Trophoblast cell (in vitro differentiated cells and primary cell): ENCODE data around the gene ASIC4.
A peak's percentile ranks its signal among the peaks of the same experiment; 100 is the strongest.

Experiments
- DNase-seq, 2 donors: peaks; one replicate each; pipeline ENCODE4 v3.0.0-alpha.2; 2016
- H2AFZ ChIP-seq: 2 replicates; pipeline ENCODE4 v1.6.1; 2013; ENCODE audit warnings: low read length, moderate library complexity, mild to moderate bottlenecking; ENCODE audit not compliant: insufficient read depth, poor library complexity
- H2AK5ac ChIP-seq: 2 replicates; pipeline ENCODE4 v1.6.1; 2013; ENCODE audit warnings: mild to moderate bottlenecking, low read length
- H2BK120ac ChIP-seq: 2 replicates; pipeline ENCODE4 v1.6.1; 2013; ENCODE audit warnings: low read length, mild to moderate bottlenecking, moderate library complexity; ENCODE audit not compliant: insufficient read depth, poor library complexity
- H2BK12ac ChIP-seq: 2 replicates; pipeline ENCODE4 v1.6.1; 2013; ENCODE audit warnings: mild to moderate bottlenecking, low read length, moderate library complexity
- H2BK5ac ChIP-seq: 2 replicates; pipeline ENCODE4 v1.6.1; 2013; ENCODE audit warnings: low read length, low read depth, moderate library complexity, mild to moderate bottlenecking; ENCODE audit not compliant: poor library complexity
- H3K14ac ChIP-seq: 2 replicates; pipeline ENCODE4 v1.6.1; 2013; ENCODE audit warnings: mild to moderate bottlenecking, low read length
- H3K18ac ChIP-seq: 2 replicates; pipeline ENCODE4 v1.6.1; 2013; ENCODE audit warnings: mild to moderate bottlenecking, low read length
- H3K23ac ChIP-seq: 2 replicates; pipeline ENCODE4 v1.6.1; 2013; ENCODE audit warnings: low read length
- H3K27ac ChIP-seq: 2 replicates; pipeline ENCODE4 v1.5.1; 2013; ENCODE audit warnings: low read depth, mild to moderate bottlenecking, inconsistent platforms, low read length, moderate library complexity
- H3K27me3 ChIP-seq: 2 replicates; pipeline ENCODE4 v1.6.1; 2013; ENCODE audit warnings: inconsistent platforms, mild to moderate bottlenecking, low read length, moderate library complexity; ENCODE audit not compliant: insufficient read depth
- H3K36me3 ChIP-seq, 2 experiments: 1 replicate in 1 of 2; 2 replicates in 1 of 2; pipeline ENCODE4 v1.6.1; 2013; ENCODE audit warnings: low read length in 2 of 2, mild to moderate bottlenecking in 2 of 2, moderate library complexity in 1 of 2; ENCODE audit not compliant: insufficient read depth in 2 of 2, control insufficient read depth in 1 of 2
- H3K4ac ChIP-seq: 2 replicates; pipeline ENCODE4 v1.6.1; 2013; ENCODE audit warnings: low read depth, mild to moderate bottlenecking, low read length, moderate library complexity
- H3K4me1 ChIP-seq, 2 experiments: 1 replicate in 1 of 2; 2 replicates in 1 of 2; pipeline ENCODE4 v1.6.1; 2013; ENCODE audit warnings: low read length in 2 of 2, mild to moderate bottlenecking in 2 of 2, moderate library complexity in 1 of 2; ENCODE audit not compliant: insufficient read depth in 2 of 2, control insufficient read depth in 1 of 2
- H3K4me2 ChIP-seq: 2 replicates; pipeline ENCODE4 v1.6.1; 2013; ENCODE audit warnings: inconsistent platforms, mild to moderate bottlenecking, low read length, moderate library complexity
- H3K4me3 ChIP-seq: 2 replicates; pipeline ENCODE4 v1.5.1; 2013; ENCODE audit warnings: mild to moderate bottlenecking, low read depth, low read length, inconsistent platforms
- H3K79me1 ChIP-seq: one replicate; pipeline ENCODE4 v1.6.1; 2013; ENCODE audit warnings: low read length
- H3K79me2 ChIP-seq: 2 replicates; pipeline ENCODE4 v1.6.1; 2013; ENCODE audit warnings: low read length, mild to moderate bottlenecking; ENCODE audit not compliant: control insufficient read depth, insufficient read depth, poor library complexity
- H3K9ac ChIP-seq: 2 replicates; pipeline ENCODE4 v1.6.1; 2013; ENCODE audit warnings: mild to moderate bottlenecking, low read length
- H3K9me3 ChIP-seq: 2 replicates; pipeline ENCODE4 v1.6.1; 2013; ENCODE audit warnings: low read depth, mild to moderate bottlenecking, control low read depth, inconsistent platforms, low read length; ENCODE audit not compliant: insufficient read depth
- H4K12ac ChIP-seq: 2 replicates; pipeline ENCODE4 v1.6.1; 2013; ENCODE audit warnings: low read depth, mild to moderate bottlenecking, low read length, moderate library complexity
- H4K8ac ChIP-seq: 2 replicates; pipeline ENCODE4 v1.6.1; 2013; ENCODE audit warnings: low read depth, mild to moderate bottlenecking, low read length, moderate library complexity
- H4K91ac ChIP-seq: one replicate; pipeline ENCODE4 v1.6.1; 2013; ENCODE audit warnings: low read depth, mild to moderate bottlenecking, low read length, moderate library complexity
- WGBS: extraction: QIAGEN DNeasy Blood & Tissue Kit; methylation state at CpG from one replicate; pipeline ENCODE4 v1.1.7; 2013; ENCODE audit warnings: missing lambda C conversion rate; ENCODE audit not compliant: insufficient read length, insufficient coverage; ENCODE audit errors: extremely low coverage; 5-methylcytosine and 5-hydroxymethylcytosine counted together

The ASIC4 gene

DNA sequence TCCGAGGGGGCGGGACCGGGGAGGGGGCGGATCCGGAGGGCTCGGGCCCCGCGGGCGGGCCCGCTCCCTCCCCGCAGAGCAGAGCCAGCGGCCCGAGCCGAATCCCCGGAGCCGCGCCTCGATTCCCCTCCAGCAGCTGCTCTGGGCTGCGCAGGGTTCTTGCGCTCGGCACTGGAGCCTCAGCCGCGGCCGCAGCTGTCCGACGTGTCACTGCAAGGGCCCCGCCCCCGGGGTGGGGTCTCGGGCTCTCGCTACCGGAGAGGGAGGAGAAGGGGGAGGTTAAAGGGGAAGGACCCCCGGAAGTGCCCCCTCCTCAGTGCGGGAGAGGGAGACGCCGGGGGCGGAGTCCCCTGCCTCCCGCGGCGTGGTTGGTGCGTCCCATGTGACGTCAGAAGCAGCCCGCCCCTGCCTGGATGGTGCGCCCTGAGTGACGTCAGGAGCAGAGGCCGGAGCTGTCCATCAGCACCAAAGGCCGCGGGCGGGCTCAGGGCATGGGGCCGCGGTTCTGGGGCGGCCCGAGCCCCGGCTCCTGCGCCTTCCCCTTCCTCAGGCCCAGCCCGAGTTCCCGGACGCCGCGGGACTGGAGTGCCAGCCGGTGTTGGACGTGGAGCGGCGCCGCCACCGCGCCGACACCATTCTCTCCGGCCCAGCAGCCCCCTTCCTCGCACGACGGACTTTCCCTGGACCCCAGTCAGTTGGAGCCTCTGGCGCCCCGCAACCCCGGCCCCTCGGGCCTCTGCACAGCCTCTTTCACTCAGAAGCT lies 29.5 kb downstream of the ASIC4 start, which contains the start of the genes CHPF and TMEM198:
Gene CHPF (minus strand): TSS at position 214 of the 763 bp plus-strand sequence. CDS start 271 bp downstream, outside the sequence.
Gene TMEM198 (plus strand): TSS at position 433 of the 763 bp plus-strand sequence. CDS start 700 bp downstream, outside the sequence.
- Histone ChIP-seq H3K79me2 (peaks cover 8% of the 10 kb centered on the region), H2BK5ac (peak within 1 kb of the TSS; percentile 82), H4K12ac (peak within 1 kb of the TSS; percentile 71), H3K4me3 (peak within 1 kb of the TSS; percentile 92), H3K79me1 (peaks cover 7% of the 10 kb centered on the region), H3K4ac (peak within 1 kb of the TSS; percentile 53), H3K14ac (peak within 1 kb of the TSS; percentile 88), H2BK12ac (peak within 1 kb of the TSS; percentile 41), H2AFZ (peak within 1 kb of the TSS; percentile 59), H3K27me3 (no peaks in the 10 kb centered on the region), H3K4me2 (peak within 1 kb of the TSS; percentile 96), H4K91ac (peak within 1 kb of the TSS; percentile 84), H4K8ac (peak within 1 kb of the TSS; percentile 82), H3K36me3 (peaks cover 27 to 28% of the 10 kb centered on the region in 2 experiments), H3K9me3 (no peaks in the 10 kb centered on the region), H2AK5ac (no peak within 1 kb of the TSS), H3K23ac (no peak within 1 kb of the TSS), H3K4me1 (peaks cover 4 to 16% of the 10 kb centered on the region in 2 experiments), H2BK120ac (peak within 1 kb of the TSS; percentile 29), H3K27ac (peak within 1 kb of the TSS; percentile 85), H3K18ac (peak within 1 kb of the TSS; percentile 81), H3K9ac (peak within 1 kb of the TSS; percentile 88)
- peak; percentile 95 to 97 for DNase-seq
- no CpG with 5 or more reads among the region's 75 CpGs for WGBS

GRCh38 chr2:219544567-219544966 lies 30.3 kb downstream of the ASIC4 start:
- no peak overlapping the region for H3K23ac ChIP-seq
- no peak overlapping the region for H2BK120ac ChIP-seq
- H3K9me3 ChIP-seq, result no peaks in the 10 kb centered on the region
- H3K14ac ChIP-seq, result no peak overlapping the region
- no peak overlapping the region for H2AFZ ChIP-seq
- no peak overlapping the region for H3K27ac ChIP-seq
- H3K4me1 ChIP-seq, result peaks cover 4 to 16% of the 10 kb centered on the region in 2 experiments
- peak overlapping the region; percentile 96 for H3K4me2 ChIP-seq
- H4K8ac ChIP-seq, result no peak overlapping the region
- H3K27me3 ChIP-seq, result no peaks in the 10 kb centered on the region
- H3K36me3 ChIP-seq, result peaks cover 19 to 20% of the 10 kb centered on the region in 2 experiments
- no CpG with 5 or more reads among the region's 9 CpGs for WGBS
- H3K79me2 ChIP-seq, result peaks cover 8% of the 10 kb centered on the region
- peaks cover 7% of the 10 kb centered on the region for H3K79me1 ChIP-seq
- DNase-seq, result no peak
- H2AK5ac ChIP-seq, result no peak overlapping the region
- H2BK5ac ChIP-seq, result no peak overlapping the region
- no peak overlapping the region for H3K4ac ChIP-seq
- no peak overlapping the region for H3K9ac ChIP-seq
- H2BK12ac ChIP-seq, result no peak overlapping the region
- no peak overlapping the region for H3K18ac ChIP-seq
- H4K12ac ChIP-seq, result no peak overlapping the region
- H4K91ac ChIP-seq, result no peak overlapping the region
- H3K4me3 ChIP-seq, result no peak overlapping the region

DNA sequence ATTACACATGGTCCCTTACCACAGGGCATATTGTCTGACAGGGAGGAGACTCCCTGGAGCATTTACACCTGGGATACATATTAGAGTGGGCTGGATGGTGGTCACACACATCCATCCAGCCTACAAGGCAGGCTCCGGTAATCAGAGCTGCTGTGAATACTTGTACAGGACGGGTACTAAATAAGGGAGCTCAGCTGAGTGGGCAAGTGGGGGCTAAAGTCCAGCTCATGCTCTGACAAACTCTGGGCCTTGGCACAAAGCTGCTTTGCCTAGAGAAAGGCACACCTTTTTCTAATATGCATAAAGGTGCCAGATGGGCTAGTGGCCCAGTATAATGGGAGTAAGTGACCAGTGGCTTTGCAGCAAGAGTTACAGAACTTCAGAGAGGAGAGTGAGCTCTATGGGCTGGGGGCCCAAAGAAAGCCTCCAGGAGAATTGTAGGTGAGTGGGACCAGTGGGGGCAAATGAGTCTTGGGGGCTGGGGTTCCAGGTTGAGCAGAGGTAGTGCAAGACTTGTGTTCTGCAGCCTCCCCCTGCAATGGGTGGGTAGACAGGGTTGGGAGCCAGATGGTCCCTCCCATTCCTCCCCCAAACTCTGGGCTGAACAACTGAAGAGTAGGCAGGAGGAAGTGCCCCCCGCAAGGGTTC lies 31.1 kb downstream of the ASIC4 start:
- H2BK12ac ChIP-seq, result no peak overlapping the region
- no peak overlapping the region for H3K4ac ChIP-seq
- H3K9ac ChIP-seq, result no peak overlapping the region
- no peak overlapping the region for H2BK120ac ChIP-seq
- peaks cover 7% of the 10 kb centered on the region for H3K79me1 ChIP-seq
- no peak overlapping the region for H4K12ac ChIP-seq
- H3K14ac ChIP-seq, result no peak overlapping the region
- peaks cover 8% of the 10 kb centered on the region for H3K79me2 ChIP-seq
- H3K23ac ChIP-seq, result no peak overlapping the region
- no peak for DNase-seq
- no peak overlapping the region for H3K4me3 ChIP-seq
- H3K18ac ChIP-seq, result no peak overlapping the region
- no peaks in the 10 kb centered on the region for H3K9me3 ChIP-seq
- no CpG with 5 or more reads among the region's 3 CpGs for WGBS
- no peak overlapping the region for H3K27ac ChIP-seq
- no peak overlapping the region for H2AK5ac ChIP-seq
- no peak overlapping the region for H3K4me2 ChIP-seq
- H3K36me3 ChIP-seq, result peaks cover 11% of the 10 kb centered on the region in 2 experiments
- H3K27me3 ChIP-seq, result no peaks in the 10 kb centered on the region
- no peak overlapping the region for H4K91ac ChIP-seq
- no peak overlapping the region for H2BK5ac ChIP-seq
- H2AFZ ChIP-seq, result no peak overlapping the region
- H4K8ac ChIP-seq, result no peak overlapping the region
- peaks cover 4 to 16% of the 10 kb centered on the region in 2 experiments for H3K4me1 ChIP-seq

DNA sequence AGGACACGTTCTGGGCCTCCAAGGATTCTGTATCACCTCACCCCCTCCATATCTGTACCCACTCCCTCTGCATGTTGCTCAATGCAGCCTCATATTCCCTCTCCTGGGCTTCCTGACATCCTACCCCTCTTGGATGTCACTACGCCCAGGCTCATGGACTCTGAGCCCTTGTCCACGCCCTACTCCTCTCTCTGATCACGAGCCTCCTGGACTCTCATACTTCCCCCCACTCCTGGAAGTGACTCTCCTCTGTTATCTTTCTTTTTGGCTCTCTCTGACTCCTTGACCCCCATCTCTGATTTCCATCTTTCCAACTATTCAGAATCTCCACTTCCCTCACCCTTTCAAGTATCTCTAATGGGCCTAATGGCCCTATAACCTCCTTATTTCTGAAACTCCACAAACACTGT lies 31.7 kb downstream of the ASIC4 start:
- no peak overlapping the region for H4K91ac ChIP-seq
- H3K27me3 ChIP-seq, result no peaks in the 10 kb centered on the region
- peaks cover 7% of the 10 kb centered on the region for H3K79me1 ChIP-seq
- H3K18ac ChIP-seq, result no peak overlapping the region
- no peak overlapping the region for H2BK5ac ChIP-seq
- no peak overlapping the region for H2AK5ac ChIP-seq
- H2AFZ ChIP-seq, result no peak overlapping the region
- no peak overlapping the region for H3K14ac ChIP-seq
- H4K12ac ChIP-seq, result no peak overlapping the region
- no peak overlapping the region for H4K8ac ChIP-seq
- H3K4ac ChIP-seq, result no peak overlapping the region
- no peak overlapping the region for H3K27ac ChIP-seq
- no peak overlapping the region for H3K4me2 ChIP-seq
- DNase-seq, result no peak
- H3K79me2 ChIP-seq, result peaks cover 8% of the 10 kb centered on the region
- WGBS, result no CpG with 5 or more reads among the region's 4 CpGs
- no peak overlapping the region for H3K9ac ChIP-seq
- H2BK120ac ChIP-seq, result no peak overlapping the region
- no peak overlapping the region for H3K4me3 ChIP-seq
- H3K23ac ChIP-seq, result no peak overlapping the region
- peaks cover 4 to 16% of the 10 kb centered on the region in 2 experiments for H3K4me1 ChIP-seq
- no peaks in the 10 kb centered on the region for H3K9me3 ChIP-seq
- H3K36me3 ChIP-seq, result peaks cover 6% of the 10 kb centered on the region in 2 experiments
- no peak overlapping the region for H2BK12ac ChIP-seq
